Measurements from ENCODE around the gene TESMIN.

Gene TESMIN

GRCh38 chr11:68658661-68659060, 92.7 kb downstream of the TESMIN start:
- DNase-seq, result no peak

GRCh38 chr11:68658097-68658496, 93.2 kb downstream of the TESMIN start:
- no peak for DNase-seq
